Measurements from ENCODE around the gene ASB1. TPM values are rescaled to one million over a fixed set of nuclear protein-coding genes. Genes with fewer than 3 reads are reported as not detected.
A peak's percentile ranks its signal among the peaks of the same experiment; 100 is the strongest.

The ASB1 gene
- total and polyA plus RNA-seq, 2 of the 13 experiments (the other 11 are each of a cell fraction or from before 2014, with no cell fraction given): 48.6 to 49.2 TPM

DNA sequence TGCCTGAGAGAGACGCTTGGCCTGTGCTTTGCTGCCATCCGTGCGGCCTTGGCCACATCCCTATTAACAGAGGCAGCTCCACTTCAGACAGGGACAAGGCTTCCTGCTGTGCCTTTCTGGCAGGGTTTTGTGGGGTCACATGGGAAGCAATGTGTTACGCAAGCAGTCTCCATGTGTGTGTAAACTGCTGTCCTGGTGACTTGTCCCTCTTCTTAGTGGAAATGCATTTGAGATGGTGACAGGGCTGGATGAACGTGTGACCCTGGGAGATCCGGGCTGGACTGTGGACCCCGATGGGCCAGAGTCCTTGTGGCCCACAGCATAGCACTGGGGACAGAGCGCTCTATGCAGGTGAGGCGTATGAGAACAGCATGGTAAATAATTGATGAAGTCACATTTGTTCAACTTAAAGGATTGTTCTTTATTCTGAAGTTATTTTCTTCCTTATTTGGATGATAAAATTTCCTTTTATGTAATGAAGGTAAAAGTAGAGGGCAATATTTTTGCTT lies 23.2 kb downstream of the ASB1 start (continued):
- TF ChIP-seq ZNF274 (CRISPR knock-in tag; IDR thresholded peaks at IDR 0.05) (peak; percentile 48; the same call in 1 of the 2 replicates), ETV6 (CRISPR knock-in tag; conservative IDR thresholded peaks at IDR 0.05) (0 out of 2 replicates have a peak, but pooled peaks have one; percentile 35), TGIF2 (CRISPR knock-in tag; IDR thresholded peaks at IDR 0.05) (peak; percentile 98), SP2 (CRISPR knock-in tag; IDR thresholded peaks at IDR 0.05) (no peak), KDM5B (CRISPR knock-in tag; IDR thresholded peaks at IDR 0.05; ENCODE audit: borderline replicate concordance) (peak; percentile 59; the same call in 1 of the 2 replicates), TAF15 (IDR thresholded peaks at IDR 0.05; ENCODE audit: low read depth, low read length, poor library complexity, severe bottlenecking) (no peak), ZNF577 (CRISPR knock-in tag; IDR thresholded peaks at IDR 0.05; ENCODE audit: borderline replicate concordance, low read depth) (no peak), NR2F6 (IDR thresholded peaks at IDR 0.05) (peak; percentile 89), NR2F6 (CRISPR knock-in tag; IDR thresholded peaks at IDR 0.05) (peak; percentile 98), ZNF431 (CRISPR knock-in tag; IDR thresholded peaks at IDR 0.05; ENCODE audit: borderline replicate concordance, low read depth) (peak; percentile 96), ZNF263 (CRISPR knock-in tag; IDR thresholded peaks at IDR 0.05) (peak; percentile 80), ZNF766 (CRISPR knock-in tag; IDR thresholded peaks at IDR 0.05; ENCODE audit: borderline replicate concordance) (peak; percentile 90), TFDP2 (CRISPR knock-in tag; IDR thresholded peaks at IDR 0.05) (peak; percentile 84), TEF (CRISPR knock-in tag; IDR thresholded peaks at IDR 0.05) (peak; percentile 98), PRDM4 (CRISPR knock-in tag; IDR thresholded peaks at IDR 0.05; ENCODE audit: borderline replicate concordance) (no peak), ZNF441 (CRISPR knock-in tag; IDR thresholded peaks at IDR 0.05; ENCODE audit: borderline replicate concordance) (peak; percentile 88; the same call in 1 of the 2 replicates), LBX2 (CRISPR knock-in tag; IDR thresholded peaks at IDR 0.05; ENCODE audit: borderline replicate concordance) (0 out of 2 replicates have a peak, but pooled peaks have one; percentile 24)
- TF ChIP-seq, protein P1, sequence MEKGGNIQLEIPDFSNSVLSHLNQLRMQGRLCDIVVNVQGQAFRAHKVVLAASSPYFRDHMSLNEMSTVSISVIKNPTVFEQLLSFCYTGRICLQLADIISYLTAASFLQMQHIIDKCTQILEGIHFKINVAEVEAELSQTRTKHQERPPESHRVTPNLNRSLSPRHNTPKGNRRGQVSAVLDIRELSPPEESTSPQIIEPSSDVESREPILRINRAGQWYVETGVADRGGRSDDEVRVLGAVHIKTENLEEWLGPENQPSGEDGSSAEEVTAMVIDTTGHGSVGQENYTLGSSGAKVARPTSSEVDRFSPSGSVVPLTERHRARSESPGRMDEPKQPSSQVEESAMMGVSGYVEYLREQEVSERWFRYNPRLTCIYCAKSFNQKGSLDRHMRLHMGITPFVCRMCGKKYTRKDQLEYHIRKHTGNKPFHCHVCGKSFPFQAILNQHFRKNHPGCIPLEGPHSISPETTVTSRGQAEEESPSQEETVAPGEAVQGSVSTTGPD (CRISPR knock-in tag; IDR thresholded peaks at IDR 0.05): peak; percentile 80; the same call in 1 of the 2 replicates
- TF ChIP-seq, protein P2, sequence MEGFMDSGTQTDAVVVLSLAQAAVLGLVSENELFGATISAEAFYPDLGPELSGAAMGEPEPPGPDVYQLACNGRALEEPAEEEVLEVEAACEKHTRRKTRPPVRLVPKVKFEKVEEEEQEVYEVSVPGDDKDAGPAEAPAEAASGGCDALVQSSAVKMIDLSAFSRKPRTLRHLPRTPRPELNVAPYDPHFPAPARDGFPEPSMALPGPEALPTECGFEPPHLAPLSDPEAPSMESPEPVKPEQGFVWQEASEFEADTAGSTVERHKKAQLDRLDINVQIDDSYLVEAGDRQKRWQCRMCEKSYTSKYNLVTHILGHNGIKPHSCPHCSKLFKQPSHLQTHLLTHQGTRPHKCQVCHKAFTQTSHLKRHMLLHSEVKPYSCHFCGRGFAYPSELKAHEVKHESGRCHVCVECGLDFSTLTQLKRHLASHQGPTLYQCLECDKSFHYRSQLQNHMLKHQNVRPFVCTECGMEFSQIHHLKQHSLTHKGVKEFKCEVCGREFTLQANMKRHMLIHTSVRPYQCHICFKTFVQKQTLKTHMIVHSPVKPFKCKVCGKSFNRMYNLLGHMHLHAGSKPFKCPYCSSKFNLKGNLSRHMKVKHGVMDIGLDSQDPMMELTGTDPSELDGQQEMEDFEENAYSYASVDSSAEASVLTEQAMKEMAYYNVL (CRISPR knock-in tag; IDR thresholded peaks at IDR 0.05; ENCODE audit: borderline replicate concordance): peak; percentile 97
- TF ChIP-seq, protein P3, sequence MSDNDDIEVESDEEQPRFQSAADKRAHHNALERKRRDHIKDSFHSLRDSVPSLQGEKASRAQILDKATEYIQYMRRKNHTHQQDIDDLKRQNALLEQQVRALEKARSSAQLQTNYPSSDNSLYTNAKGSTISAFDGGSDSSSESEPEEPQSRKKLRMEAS (IDR thresholded peaks at IDR 0.05): peak; percentile 98

Data from HepG2 (cell line).